GM12873 (cell line): ENCODE data around the gene CD58.

Experiments used
- CTCF ChIP-seq: IDR thresholded peaks from 2 replicates; pipeline ENCODE4 v1.5.1; 2012; ENCODE audit warnings: low read depth, mild to moderate bottlenecking, moderate library complexity, low read length, control low read depth; ENCODE audit not compliant: insufficient read depth; ENCODE audit errors: missing control alignments

The CD58 gene

DNA sequence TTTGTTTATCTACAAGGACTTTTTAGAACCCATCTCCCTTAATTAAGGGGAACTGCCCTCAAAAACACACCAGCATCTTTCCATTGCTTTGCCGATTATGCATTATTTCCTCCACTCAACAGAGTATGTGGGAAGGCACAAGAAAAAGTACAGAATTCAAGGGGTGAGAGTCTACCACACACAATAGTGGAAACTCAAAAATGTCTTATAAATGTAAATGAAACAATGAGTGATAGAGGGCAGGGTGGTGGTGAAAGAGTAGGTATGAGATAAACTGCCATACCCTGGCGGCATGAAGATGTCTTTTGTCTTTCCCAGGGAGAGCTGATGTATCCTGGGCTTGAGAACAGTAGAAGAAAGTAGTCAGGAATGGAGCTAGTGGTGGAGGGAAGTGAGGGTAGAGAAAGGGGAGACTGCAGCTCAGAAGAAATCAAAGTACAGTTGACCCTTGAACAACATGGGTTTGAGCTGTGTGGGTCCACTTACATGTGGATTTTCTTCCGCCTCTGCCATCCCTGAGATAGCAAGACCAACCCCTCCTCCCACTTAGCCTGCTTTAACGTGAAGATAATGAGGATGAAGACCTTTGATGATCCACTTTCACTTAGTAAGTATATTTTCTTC lies 24.4 kb downstream of the CD58 start:
- no peak for TF ChIP-seq CTCF

DNA sequence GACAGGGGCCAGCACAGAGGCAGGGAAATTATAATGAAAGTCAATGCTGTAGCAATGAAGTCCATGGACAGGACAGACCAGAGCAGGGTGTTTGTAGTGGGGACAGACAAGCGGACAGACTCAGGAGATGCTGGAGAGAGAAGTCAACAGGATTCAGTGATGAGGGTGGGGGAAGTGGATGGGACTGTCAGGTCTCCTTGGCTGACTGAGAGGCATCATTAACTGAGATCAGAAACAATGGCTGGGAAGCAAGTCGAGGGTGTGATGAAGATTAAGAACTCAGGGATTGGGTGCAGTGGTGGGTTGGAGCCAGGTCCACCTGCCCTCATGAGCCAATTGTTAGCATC lies 25.5 kb downstream of the CD58 start:
- no peak for TF ChIP-seq CTCF

DNA sequence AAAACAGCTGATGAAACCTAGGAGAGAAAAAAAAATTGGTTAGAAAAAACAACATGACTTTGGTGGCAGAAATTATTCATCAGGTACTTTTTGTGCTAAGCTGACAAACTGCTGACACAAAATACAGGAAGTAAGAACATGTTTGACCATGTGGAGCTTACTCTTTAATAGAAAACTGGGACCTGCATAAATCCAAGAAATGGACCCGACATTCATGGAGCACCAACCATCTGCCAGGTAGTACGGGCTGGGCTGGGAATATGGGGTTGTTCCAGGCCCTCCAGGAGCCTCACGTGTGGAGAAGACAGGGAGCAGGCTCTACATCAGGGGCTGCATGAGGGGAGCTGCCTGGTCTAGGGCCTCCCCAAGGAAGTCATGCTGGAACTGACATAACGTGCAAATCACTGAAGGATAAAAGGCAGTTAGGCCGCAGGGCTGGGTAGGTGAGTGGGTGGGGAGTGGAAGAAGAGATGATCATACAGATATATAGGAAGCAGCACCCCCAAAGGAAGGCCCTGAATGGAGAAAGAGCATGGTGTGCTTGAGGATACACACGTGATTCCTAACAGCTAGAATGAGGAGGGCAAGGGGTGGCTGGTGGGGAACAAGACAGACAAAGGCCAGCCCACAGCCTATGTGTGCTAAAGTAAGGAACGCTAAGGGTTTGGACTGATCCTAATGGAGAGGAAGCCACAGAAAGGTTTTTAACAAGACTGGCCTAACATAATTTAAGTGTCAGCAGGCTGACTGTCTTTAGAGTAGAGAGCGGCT lies 26.1 kb downstream of the CD58 start:
- TF ChIP-seq CTCF = no peak

DNA sequence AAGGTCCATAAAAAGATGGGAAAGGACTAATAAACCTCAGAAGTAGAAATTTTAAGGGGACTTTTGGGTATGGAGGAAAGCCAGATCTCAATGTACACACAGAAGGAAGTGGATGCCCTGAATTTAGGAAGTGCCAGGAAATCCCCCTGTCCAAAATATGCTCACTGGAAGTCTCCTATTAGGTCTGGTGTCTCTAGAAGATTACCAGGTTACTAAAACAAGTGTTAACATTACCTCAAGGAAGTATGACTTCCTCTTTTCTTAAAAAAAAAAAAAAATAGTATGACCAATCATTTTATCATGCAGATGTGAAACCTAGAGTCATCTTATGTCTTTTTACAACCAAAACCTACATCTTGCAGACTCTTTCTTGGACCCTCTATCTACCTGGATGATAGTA lies 30.7 kb downstream of the CD58 start:
- no peak for TF ChIP-seq CTCF

GRCh38 chr1:116538544-116538943 lies 32.3 kb downstream of the CD58 start:
- no peak for TF ChIP-seq CTCF

- no peak for TF ChIP-seq CTCF
Observed at GRCh38 chr1:116537898-116538297, 32.9 kb downstream of the CD58 start.

- no peak for TF ChIP-seq CTCF
Observed at GRCh38 chr1:116537040-116537831, 33.6 kb downstream of the CD58 start.
